K562 (cell line): ENCODE data around the gene MCHR2.

Source experiments
- CHD4 ChIP-seq: fragments of 200-600 bp; sonication (generic); IDR thresholded peaks from 3 replicates; pipeline ENCODE4 v1.6.1; 2012; ENCODE audit warnings: low read depth, mild to moderate bottlenecking, mixed read lengths, low read length, inconsistent platforms; ENCODE audit not compliant: insufficient read depth, insufficient replicate concordance, poor library complexity, severe bottlenecking
- EZH2 ChIP-seq: IDR thresholded peaks from 2 replicates; pipeline ENCODE4 v1.6.1; 2012; ENCODE audit warnings: low read depth, mild to moderate bottlenecking, inconsistent platforms, low read length, borderline replicate concordance
- FIP1L1 ChIP-seq: fragments of 200-400 bp; formaldehyde crosslinking; IDR thresholded peaks from 2 replicates; pipeline ENCODE4 v1.6.1; 2018; ENCODE audit warnings: mild to moderate bottlenecking, low read depth, low read length; ENCODE audit not compliant: poor library complexity, severe bottlenecking
- SREBF1 ChIP-seq: fragments of 150-350 bp; IDR thresholded peaks from 2 replicates; pipeline ENCODE4 v1.6.1; 2014; ENCODE audit warnings: antibody characterized with exemption, low read depth, low read length, borderline replicate concordance
- TRIM28 ChIP-seq: fragments of 450-650 bp; IDR thresholded peaks from 2 replicates; pipeline ENCODE4 v1.6.1; 2017
- ZC3H11A ChIP-seq: IDR thresholded peaks from 2 replicates; pipeline ENCODE4 v1.6.1; 2012; ENCODE audit warnings: low read depth, low read length, improper control_type of control experiment
- ZNF384 ChIP-seq: IDR thresholded peaks from 2 replicates; pipeline ENCODE4 v1.6.1; 2012; ENCODE audit warnings: low read depth, low read length, improper control_type of control experiment

- TF ChIP-seq SREBF1 (no peak), FIP1L1 (no peak), CHD4 (no peak), ZC3H11A (no peak), TRIM28 (no peak), EZH2 (no peak), ZNF384 (no peak)
Measured at GRCh38 chr6:99887066-99887465, 107.0 kb downstream of the MCHR2 start.
